ENCODE data around the gene SEMA3F.
"Not testable (repeated sequence)": the region's sequence is repeated elsewhere in the genome, so short reads cannot be mapped to it uniquely, and the experiment has no call there.

Gene SEMA3F

GRCh38 chr3:50211368-50211717 lies 56.2 kb downstream of the SEMA3F start:
- DNase-seq; ATAC-seq; H3K9me3 Mint-ChIP-seq; H3K4me3 Mint-ChIP-seq; H3K27ac Mint-ChIP-seq; H3K36me3 Mint-ChIP-seq (ENCODE audit: low read depth); H3K4me1 Mint-ChIP-seq: not testable (repeated sequence)
- peaks cover 16% of the 10 kb centered on the region for H3K27me3 Mint-ChIP-seq

- Mint-ChIP-seq H3K36me3 (ENCODE audit: low read depth) (no peaks in the 10 kb centered on the region), H3K27me3 (peaks cover 10% of the 10 kb centered on the region), H3K27ac (no peak overlapping the region), H3K9me3 (no peaks in the 10 kb centered on the region), H3K4me1 (peaks cover 4% of the 10 kb centered on the region), H3K4me3 (no peak overlapping the region)
- DNase-seq (peak; percentile 71), ATAC-seq (peak; percentile 90)
These were observed 56.8 kb downstream of the SEMA3F start for GRCh38 chr3:50211930-50212329.

- H3K4me1 Mint-ChIP-seq = peaks cover 4% of the 10 kb centered on the region
- H3K27ac Mint-ChIP-seq = no peak overlapping the region
- peaks cover 5% of the 10 kb centered on the region for H3K27me3 Mint-ChIP-seq
- ATAC-seq = no peak
- H3K4me3 Mint-ChIP-seq = no peak overlapping the region
- no peaks in the 10 kb centered on the region for H3K9me3 Mint-ChIP-seq
- no peak for DNase-seq
- H3K36me3 Mint-ChIP-seq (ENCODE audit: low read depth) = no peaks in the 10 kb centered on the region
These were observed 57.4 kb downstream of the SEMA3F start for GRCh38 chr3:50212502-50212901.

GRCh38 chr3:50212971-50213370 lies 57.8 kb downstream of the SEMA3F start:
- no peak for ATAC-seq
- Mint-ChIP-seq H3K4me1 (peaks cover 4% of the 10 kb centered on the region), H3K36me3 (ENCODE audit: low read depth) (no peaks in the 10 kb centered on the region), H3K27me3 (peaks cover 5% of the 10 kb centered on the region), H3K27ac (no peak overlapping the region), H3K4me3 (no peak overlapping the region), H3K9me3 (no peaks in the 10 kb centered on the region)
- no peak for DNase-seq

- H3K4me1 Mint-ChIP-seq = peaks cover 4% of the 10 kb centered on the region
- ATAC-seq (no peak), DNase-seq (no peak)
- no peaks in the 10 kb centered on the region for H3K36me3 Mint-ChIP-seq (ENCODE audit: low read depth)
- peaks cover 5% of the 10 kb centered on the region for H3K27me3 Mint-ChIP-seq
- H3K27ac Mint-ChIP-seq = no peak overlapping the region
- no peak overlapping the region for H3K4me3 Mint-ChIP-seq
- no peaks in the 10 kb centered on the region for H3K9me3 Mint-ChIP-seq
These were observed 58.2 kb downstream of the SEMA3F start for GRCh38 chr3:50213373-50213772.

- H3K36me3 Mint-ChIP-seq (ENCODE audit: low read depth) = no peaks in the 10 kb centered on the region
- DNase-seq = no peak
- peaks cover 4% of the 10 kb centered on the region for H3K4me1 Mint-ChIP-seq
- no peaks in the 10 kb centered on the region for H3K27me3 Mint-ChIP-seq
- H3K4me3 Mint-ChIP-seq = no peak overlapping the region
- H3K9me3 Mint-ChIP-seq = no peaks in the 10 kb centered on the region
- no peak overlapping the region for H3K27ac Mint-ChIP-seq
- no peak for ATAC-seq
These were observed 59.7 kb downstream of the SEMA3F start for GRCh38 chr3:50214824-50215223.

- H3K4me1 Mint-ChIP-seq = peaks cover 4% of the 10 kb centered on the region
- H3K4me3 Mint-ChIP-seq = no peak overlapping the region
- ATAC-seq (no peak), DNase-seq (no peak)
- no peaks in the 10 kb centered on the region for H3K36me3 Mint-ChIP-seq (ENCODE audit: low read depth)
- no peaks in the 10 kb centered on the region for H3K9me3 Mint-ChIP-seq
- no peak overlapping the region for H3K27ac Mint-ChIP-seq
- H3K27me3 Mint-ChIP-seq = no peaks in the 10 kb centered on the region
These were observed 60.4 kb downstream of the SEMA3F start for GRCh38 chr3:50215529-50215928.

GRCh38 chr3:50217681-50218080 lies 62.6 kb downstream of the SEMA3F start:
- no peak for DNase-seq
- H3K36me3 Mint-ChIP-seq (ENCODE audit: low read depth) = no peaks in the 10 kb centered on the region
- no peaks in the 10 kb centered on the region for H3K4me1 Mint-ChIP-seq
- H3K27ac Mint-ChIP-seq = no peak overlapping the region
- no peak overlapping the region for H3K4me3 Mint-ChIP-seq
- no peak for ATAC-seq
- no peaks in the 10 kb centered on the region for H3K27me3 Mint-ChIP-seq
- H3K9me3 Mint-ChIP-seq = no peaks in the 10 kb centered on the region

- Mint-ChIP-seq H3K4me3 (no peak overlapping the region), H3K4me1 (no peaks in the 10 kb centered on the region), H3K9me3 (no peaks in the 10 kb centered on the region), H3K27ac (no peak overlapping the region), H3K36me3 (ENCODE audit: low read depth) (no peaks in the 10 kb centered on the region), H3K27me3 (no peaks in the 10 kb centered on the region)
- ATAC-seq = no peak
- DNase-seq = no peak
These were observed 63.3 kb downstream of the SEMA3F start for GRCh38 chr3:50218448-50218847.

- Mint-ChIP-seq H3K4me3 (no peak overlapping the region), H3K4me1 (no peaks in the 10 kb centered on the region), H3K27ac (no peak overlapping the region), H3K27me3 (peaks cover 3% of the 10 kb centered on the region), H3K36me3 (ENCODE audit: low read depth) (no peaks in the 10 kb centered on the region), H3K9me3 (no peaks in the 10 kb centered on the region)
- DNase-seq = no peak
- no peak for ATAC-seq
These were observed 64.2 kb downstream of the SEMA3F start for GRCh38 chr3:50219285-50219684.

GRCh38 chr3:50220109-50220508 lies 65.0 kb downstream of the SEMA3F start:
- Mint-ChIP-seq H3K4me3 (no peak overlapping the region), H3K4me1 (no peaks in the 10 kb centered on the region), H3K36me3 (ENCODE audit: low read depth) (no peaks in the 10 kb centered on the region), H3K27ac (no peak overlapping the region), H3K9me3 (no peaks in the 10 kb centered on the region), H3K27me3 (peaks cover 8% of the 10 kb centered on the region)
- no peak for DNase-seq
- no peak for ATAC-seq

- ATAC-seq (no peak), DNase-seq (no peak)
- Mint-ChIP-seq H3K36me3 (ENCODE audit: low read depth) (no peaks in the 10 kb centered on the region), H3K27ac (no peak overlapping the region), H3K4me1 (peaks cover 7% of the 10 kb centered on the region), H3K4me3 (no peak overlapping the region), H3K9me3 (no peaks in the 10 kb centered on the region), H3K27me3 (peaks cover 8% of the 10 kb centered on the region)
These were observed 65.9 kb downstream of the SEMA3F start for GRCh38 chr3:50221051-50221410.

- ATAC-seq (no peak), DNase-seq (no peak)
- Mint-ChIP-seq H3K4me3 (no peak overlapping the region), H3K27ac (no peak overlapping the region), H3K9me3 (no peaks in the 10 kb centered on the region), H3K36me3 (ENCODE audit: low read depth) (no peaks in the 10 kb centered on the region), H3K27me3 (peaks cover 8% of the 10 kb centered on the region), H3K4me1 (peaks cover 10% of the 10 kb centered on the region)
These were observed 66.5 kb downstream of the SEMA3F start for GRCh38 chr3:50221411-50222168.

- H3K4me3 Mint-ChIP-seq = no peak overlapping the region
- ATAC-seq = no peak
These were observed 67.0 kb downstream of the SEMA3F start for GRCh38 chr3:50222169-50222528.

GRCh38 chr3:50224639-50225038 lies 69.5 kb downstream of the SEMA3F start:
- Mint-ChIP-seq H3K4me3 (peak overlapping the region; percentile 35), H3K27ac (no peak overlapping the region), H3K9me3 (no peaks in the 10 kb centered on the region), H3K27me3 (peaks cover 8% of the 10 kb centered on the region), H3K4me1 (peaks cover 30% of the 10 kb centered on the region), H3K36me3 (ENCODE audit: low read depth) (no peaks in the 10 kb centered on the region)
- no peak for DNase-seq
- no peak for ATAC-seq

More at GRCh38 chr3:50222169-50222528, 67.0 kb downstream of the SEMA3F start:
- no peak for DNase-seq
- peaks cover 8% of the 10 kb centered on the region for H3K27me3 Mint-ChIP-seq
- no peaks in the 10 kb centered on the region for H3K36me3 Mint-ChIP-seq (ENCODE audit: low read depth)
- no peak overlapping the region for H3K27ac Mint-ChIP-seq
- no peaks in the 10 kb centered on the region for H3K9me3 Mint-ChIP-seq
- peaks cover 15% of the 10 kb centered on the region for H3K4me1 Mint-ChIP-seq

GRCh38 chr3:50226888-50227389 lies 71.8 kb downstream of the SEMA3F start:
- H3K27ac Mint-ChIP-seq = peak overlapping the region; percentile 81
- DNase-seq (peak; percentile 51), ATAC-seq (peak; percentile 11)
- H3K27me3 Mint-ChIP-seq = peaks cover 8% of the 10 kb centered on the region
- no peaks in the 10 kb centered on the region for H3K9me3 Mint-ChIP-seq
- peaks cover 30% of the 10 kb centered on the region for H3K4me1 Mint-ChIP-seq
- H3K4me3 Mint-ChIP-seq = peak overlapping the region; percentile 94
- no peaks in the 10 kb centered on the region for H3K36me3 Mint-ChIP-seq (ENCODE audit: low read depth)

All from activated naive CD8-positive, alpha-beta T cell treated with anti-CD3 and anti-CD28 coated beads, Interleukin-2, amount 50 U/mL, for 24 hours (primary cell).